ENCODE measurements around the gene OR51M1.
"Not testable (repeated sequence)": the region's sequence is repeated elsewhere in the genome, so short reads cannot be mapped to it uniquely, and the experiment has no call there.

The OR51M1 gene

GRCh38 chr11:5383576-5383975, at the start of gene OR51M1:
OR51M1 (plus strand) TSS chr11:5383812; CDS start chr11:5389399, 5,587 bp downstream.
- H3K4me3 ChIP-seq (ENCODE audit: low read depth, low read length), result no peak within 1 kb of the TSS
- DNase-seq (ENCODE audit: low read depth), result no peak
- no peak for TF ChIP-seq CTCF (IDR thresholded peaks at IDR 0.05; ENCODE audit: insufficient read depth, low read depth, low read length, missing control alignments)

- DNase-seq (ENCODE audit: low read depth), result no peak
- TF ChIP-seq CTCF (IDR thresholded peaks at IDR 0.05; ENCODE audit: insufficient read depth, low read depth, low read length, missing control alignments), result no peak
- H3K4me3 ChIP-seq (ENCODE audit: low read depth, low read length), result no peak overlapping the region
Observed at GRCh38 chr11:5335170-5335569, 48.4 kb upstream of the OR51M1 start.

GRCh38 chr11:5336331-5336730, 47.3 kb upstream of the OR51M1 start:
- H3K4me3 ChIP-seq (ENCODE audit: low read depth, low read length), result no peak overlapping the region
- no peak for TF ChIP-seq CTCF (IDR thresholded peaks at IDR 0.05; ENCODE audit: insufficient read depth, low read depth, low read length, missing control alignments)
- DNase-seq (ENCODE audit: low read depth), result no peak

GRCh38 chr11:5337253-5337652, 46.4 kb upstream of the OR51M1 start:
- not testable (repeated sequence) for DNase-seq (ENCODE audit: low read depth); H3K4me3 ChIP-seq (ENCODE audit: low read depth, low read length)

GRCh38 chr11:5339771-5340322, 43.8 kb upstream of the OR51M1 start:
- H3K4me3 ChIP-seq (ENCODE audit: low read depth, low read length), result no peak overlapping the region
- TF ChIP-seq CTCF (IDR thresholded peaks at IDR 0.05; ENCODE audit: insufficient read depth, low read depth, low read length, missing control alignments), result no peak
- DNase-seq (ENCODE audit: low read depth), result no peak

GRCh38 chr11:5343474-5344335, 39.9 kb upstream of the OR51M1 start, which contains the start of gene OR51B5:
OR51B5 (minus strand) TSS chr11:5343524; CDS start chr11:5343524, 0 bp downstream.
- no peak within 1 kb of the TSS for H3K4me3 ChIP-seq (ENCODE audit: low read depth, low read length)
- DNase-seq (ENCODE audit: low read depth), result no peak
- TF ChIP-seq CTCF (IDR thresholded peaks at IDR 0.05; ENCODE audit: insufficient read depth, low read depth, low read length, missing control alignments), result no peak

GRCh38 chr11:5345831-5346230, 37.8 kb upstream of the OR51M1 start:
- H3K4me3 ChIP-seq (ENCODE audit: low read depth, low read length), result no peak overlapping the region
- no peak for TF ChIP-seq CTCF (IDR thresholded peaks at IDR 0.05; ENCODE audit: insufficient read depth, low read depth, low read length, missing control alignments)
- DNase-seq (ENCODE audit: low read depth), result no peak

All from GM12865 (cell line).